AG08395 (cell line): ENCODE data around the gene LPCAT1.
"Not testable (repeated sequence)": the region's sequence is repeated elsewhere in the genome, so short reads cannot be mapped to it uniquely, and the experiment has no call there.

Experiments used
- DNase-seq: peaks from one replicate; pipeline ENCODE4 v3.0.0; 2012; ENCODE audit warnings: mixed read lengths, low spot score

LPCAT1 gene

DNA sequence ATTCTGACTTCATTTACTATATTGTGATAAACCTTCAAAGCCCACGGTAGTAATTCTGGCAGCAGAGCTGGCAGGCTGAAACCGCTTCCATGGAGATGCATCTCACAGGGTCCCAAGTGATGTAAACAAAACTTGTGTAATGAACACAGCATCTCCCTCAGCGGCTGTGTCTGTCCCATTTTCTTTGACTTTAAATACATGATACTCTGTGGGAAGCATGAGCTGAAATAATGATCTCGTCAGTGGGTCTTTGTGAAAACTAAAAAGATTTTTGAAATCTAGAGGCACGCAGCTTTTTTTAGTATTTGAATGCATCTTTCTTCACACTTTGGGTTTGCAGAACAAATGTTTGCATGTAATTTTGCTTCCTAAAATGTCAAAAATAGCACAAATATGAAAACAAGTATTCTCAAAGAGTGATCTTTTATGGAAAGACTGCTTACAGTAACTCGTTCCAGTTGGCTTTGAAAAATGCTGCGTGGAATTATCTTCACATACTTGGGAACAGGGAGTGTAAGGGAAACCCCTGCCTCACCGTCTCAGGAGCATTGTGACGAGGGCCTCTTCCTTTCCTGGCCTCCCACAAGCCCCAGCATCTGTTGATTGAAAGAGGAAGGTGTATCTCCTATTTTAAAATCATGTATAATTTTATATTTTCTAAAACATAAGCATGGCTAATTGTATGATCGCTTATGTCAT lies 18.1 kb upstream of the LPCAT1 start:
- DNase-seq: no peak

DNA sequence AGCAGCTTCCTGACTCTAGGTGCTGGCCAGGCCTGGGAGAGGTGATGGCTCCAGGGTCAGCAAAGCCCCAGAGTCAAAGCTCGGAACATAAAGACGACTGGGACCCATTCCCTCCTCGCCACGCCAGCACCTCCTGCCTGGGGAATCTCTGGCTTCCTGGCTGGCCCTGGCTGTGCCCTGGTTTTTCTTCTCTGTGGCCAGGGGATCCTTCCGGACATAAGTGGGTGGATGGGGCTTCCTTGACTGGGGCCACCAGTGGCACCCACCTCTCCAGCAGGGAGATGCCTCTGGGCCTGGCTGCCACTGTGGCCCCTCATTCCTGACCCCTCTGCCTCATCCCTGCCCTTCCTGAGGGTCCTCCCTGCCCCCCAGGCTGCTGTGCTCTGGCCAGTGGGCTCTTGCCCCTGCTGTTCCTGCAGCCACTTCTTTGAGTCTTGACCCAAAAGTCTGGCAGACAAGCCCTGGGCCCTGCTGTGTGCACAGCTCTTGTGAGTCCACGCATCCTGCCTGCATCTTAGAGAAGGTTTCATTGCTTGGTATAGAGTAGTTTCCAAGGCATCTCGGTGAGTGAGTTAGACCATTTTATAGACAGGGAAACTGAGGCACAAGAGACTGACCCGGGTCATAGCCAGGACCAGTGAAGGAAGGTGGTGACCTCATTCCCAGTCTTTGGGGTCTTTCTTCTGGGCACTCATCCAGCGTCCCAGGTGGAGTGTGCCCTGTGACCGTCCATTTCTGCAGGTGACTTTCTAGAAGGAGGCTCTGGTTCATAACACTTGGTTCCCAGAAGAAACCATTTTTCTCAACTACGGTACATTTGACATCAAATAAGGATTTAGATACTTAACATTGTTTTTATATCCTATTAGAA lies 17.3 kb upstream of the LPCAT1 start:
- no peak for DNase-seq

DNA sequence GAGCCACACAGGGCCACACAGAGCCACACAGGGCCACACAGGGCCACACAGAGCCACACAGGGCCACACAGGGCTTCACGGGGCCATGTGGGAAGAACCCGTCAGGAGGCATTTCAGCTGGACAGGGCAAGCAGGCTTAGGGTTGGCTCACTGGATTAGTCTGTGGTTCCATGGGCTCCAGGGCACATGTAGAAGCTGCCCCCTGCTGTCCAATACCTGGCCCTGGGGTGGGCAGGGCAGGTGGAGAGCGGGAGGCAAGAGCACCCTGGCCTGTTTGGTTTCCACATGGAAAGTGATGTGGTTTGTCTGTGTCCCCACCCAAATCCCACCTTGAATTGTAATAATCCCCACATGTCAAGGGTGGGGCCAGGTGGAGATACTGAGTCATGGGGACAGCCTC lies 16.4 kb upstream of the LPCAT1 start:
- no peak for DNase-seq

DNA sequence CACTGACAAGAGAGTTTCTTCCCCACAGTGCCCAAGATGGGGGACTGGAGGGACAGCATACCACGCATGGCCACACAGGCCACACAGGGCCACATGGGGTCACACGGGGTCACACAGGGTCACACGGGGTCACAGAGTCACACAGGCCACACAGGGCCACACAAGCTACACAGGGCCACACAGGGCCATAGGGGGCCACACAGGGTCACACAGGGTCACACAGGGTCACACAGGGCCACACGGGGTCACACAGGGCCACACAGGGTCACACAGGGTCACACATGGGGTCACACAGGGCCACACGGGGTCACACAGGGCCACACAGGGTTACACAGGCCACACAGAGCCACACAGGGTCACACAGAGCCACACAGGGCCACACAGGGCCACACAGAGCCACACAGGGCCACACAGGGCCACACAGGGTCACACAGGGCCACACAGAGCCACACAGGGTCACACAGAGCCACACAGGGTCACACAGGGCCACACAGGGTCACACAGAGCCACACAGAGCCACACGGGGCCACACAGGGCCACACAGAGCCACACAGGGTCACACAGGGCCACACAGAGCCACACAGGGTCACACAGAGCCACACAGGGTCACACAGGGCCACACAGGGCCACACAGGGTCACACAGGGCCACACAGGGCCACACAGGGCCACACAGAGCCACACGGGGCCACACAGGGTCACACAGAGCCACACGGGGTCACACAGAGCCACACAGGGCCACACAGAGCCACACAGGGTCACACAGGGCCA lies 15.8 kb upstream of the LPCAT1 start:
- not testable (repeated sequence) for DNase-seq

DNA sequence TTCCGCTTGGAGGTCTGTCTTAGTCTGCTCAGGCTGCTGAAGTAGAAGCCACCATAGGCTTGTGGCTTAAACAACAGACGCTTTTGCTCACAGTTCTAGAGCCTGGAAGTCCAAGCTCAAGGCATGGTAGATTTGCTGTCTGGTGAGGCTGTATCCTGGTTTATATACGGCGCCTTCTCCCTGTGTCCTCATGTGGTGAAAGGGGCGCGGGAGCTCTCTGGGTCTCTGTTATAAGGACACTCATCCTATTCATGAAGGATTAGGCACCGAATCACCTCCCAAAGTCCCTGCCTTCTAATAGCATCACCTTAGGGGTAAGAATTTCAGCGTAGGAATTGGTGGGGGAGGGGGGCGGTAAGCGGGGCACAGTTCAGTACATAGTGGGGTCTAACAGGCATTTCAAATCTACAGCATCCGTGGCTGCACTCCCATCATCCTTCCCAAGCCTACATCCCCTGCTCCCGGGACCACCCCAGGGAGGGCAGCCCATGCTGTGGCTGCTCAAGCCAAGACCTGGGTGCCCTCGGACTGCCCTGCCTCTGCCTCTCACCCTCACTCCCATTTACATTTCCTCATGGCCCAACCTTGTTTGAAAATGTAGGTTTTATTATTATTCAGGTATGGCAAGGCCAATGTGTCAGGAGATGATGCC lies 15.1 kb upstream of the LPCAT1 start:
- no peak for DNase-seq

DNA sequence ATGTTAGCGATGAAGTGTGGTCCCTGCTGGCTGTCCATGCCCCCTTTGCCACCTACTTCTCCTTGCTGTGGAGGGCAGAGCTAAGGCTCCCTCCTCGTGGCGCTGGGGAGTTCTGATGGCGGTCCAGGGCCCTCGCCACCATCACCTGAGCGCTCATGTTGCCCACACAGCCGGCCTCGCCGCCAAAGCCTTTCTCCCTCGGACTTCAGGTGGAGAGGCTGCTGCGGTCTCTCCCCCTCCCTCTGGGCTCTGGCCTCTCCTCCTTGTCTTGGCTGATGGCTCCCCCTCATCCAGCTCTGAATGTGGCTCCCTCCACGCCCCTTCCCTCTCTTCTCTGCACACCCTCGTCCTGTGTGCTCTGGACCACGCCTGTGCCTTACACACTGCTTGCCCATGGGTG lies 14.5 kb upstream of the LPCAT1 start:
- DNase-seq: no peak

DNA sequence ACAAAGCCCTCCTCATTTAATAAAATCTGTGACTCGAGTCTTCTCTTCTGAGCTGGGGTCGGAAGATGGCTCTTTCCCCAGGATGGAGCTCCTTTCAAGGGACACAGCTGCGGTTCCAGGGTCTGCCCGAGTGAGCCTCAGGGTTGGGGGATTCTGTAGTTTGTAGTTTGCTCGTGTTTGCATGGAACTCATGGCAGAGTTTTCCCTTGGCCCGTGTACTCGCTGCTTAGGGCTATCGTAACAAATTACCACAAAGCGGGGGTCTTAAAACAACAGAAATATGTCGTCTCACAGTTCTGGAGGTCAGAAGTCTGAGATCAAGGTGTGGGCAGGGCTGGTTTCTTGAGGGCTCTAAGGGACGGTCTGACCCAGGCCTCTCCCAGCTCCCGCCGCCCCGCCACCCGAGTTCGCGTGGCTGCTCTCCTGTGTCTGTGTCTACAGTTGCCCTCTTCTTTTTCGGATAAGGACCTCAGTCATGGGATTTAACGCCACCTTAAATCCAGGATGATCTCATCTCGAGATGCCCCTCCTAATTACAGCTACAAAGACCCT lies 13.9 kb upstream of the LPCAT1 start:
- no peak for DNase-seq

DNA sequence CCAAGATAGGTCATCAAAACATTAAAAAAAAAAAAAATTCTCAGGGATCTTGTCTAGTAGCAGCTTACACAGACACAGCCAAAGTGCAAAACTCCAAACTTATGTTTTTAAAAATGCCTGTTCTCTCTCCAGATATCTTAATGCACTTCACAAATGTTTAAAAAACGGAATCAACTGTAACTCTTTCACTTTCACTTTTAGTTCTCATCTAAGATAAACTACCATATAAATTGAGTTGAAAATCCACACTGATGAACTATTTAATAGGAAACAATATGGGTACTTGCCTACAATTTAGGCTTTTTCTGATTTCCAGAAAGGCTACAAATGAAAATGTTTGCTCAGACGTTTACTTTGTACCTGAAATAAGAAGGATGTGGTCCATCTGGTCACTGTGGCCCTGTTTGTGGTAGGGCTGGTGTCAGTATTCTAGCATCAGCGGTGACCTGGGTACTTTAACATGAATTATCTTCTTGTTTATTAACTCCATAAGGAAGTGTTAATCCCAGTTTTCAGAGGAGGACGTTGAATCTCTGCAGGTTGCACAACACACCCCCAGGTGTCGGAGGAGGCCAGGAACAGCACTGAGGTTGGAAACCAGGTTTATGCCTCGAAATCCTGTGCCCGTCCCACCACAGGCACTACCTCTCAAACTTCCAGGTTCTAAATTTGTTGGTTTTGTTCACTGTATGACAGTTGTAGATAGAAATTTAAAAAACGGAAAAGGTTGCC lies 13.3 kb upstream of the LPCAT1 start:
- DNase-seq: no peak

DNA sequence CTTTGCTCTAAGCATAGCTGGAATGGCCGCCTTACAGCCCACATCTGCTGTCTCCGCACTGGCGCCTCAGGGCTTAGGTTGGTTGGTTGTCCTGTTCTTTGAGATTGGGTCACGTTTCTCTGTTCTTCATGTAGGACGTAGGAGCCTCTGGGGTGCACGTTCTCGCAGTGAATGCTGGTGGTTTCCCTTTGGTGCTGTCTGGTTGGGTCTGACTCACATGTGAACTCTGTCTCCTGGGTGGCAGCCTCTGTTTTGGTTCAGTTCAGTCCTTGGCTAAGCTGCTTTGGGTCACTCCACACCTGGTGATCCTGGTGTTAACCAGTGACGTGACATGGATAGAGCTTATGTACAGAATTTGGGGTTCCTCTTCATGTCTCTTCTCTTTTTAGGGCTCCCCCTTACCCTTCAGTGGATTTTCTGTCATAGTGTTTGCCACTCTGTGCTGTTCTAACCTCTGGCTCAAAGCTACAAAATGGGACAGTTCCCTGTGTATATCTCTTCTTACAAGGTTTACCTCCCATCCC lies 12.6 kb upstream of the LPCAT1 start:
- DNase-seq: no peak

DNA sequence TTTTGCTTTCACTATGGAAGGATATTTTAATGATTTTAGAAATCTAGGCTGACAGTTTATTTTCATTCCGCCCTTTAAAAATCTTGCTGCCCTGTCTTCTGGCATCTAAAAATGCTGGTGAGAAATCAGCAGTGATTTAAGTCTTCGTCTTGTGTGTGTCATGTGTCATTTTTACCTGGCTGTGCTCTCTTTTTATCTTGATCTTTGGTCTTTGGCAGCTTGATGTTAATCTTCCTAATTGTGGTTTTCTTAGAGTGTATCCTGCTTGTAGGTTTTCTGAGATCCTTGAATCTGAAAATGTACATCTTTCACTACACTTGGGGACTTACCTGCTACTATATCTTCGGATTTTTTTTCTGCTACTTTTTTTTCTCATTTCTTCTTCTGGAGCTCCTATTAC lies 11.9 kb upstream of the LPCAT1 start:
- no peak for DNase-seq

DNA sequence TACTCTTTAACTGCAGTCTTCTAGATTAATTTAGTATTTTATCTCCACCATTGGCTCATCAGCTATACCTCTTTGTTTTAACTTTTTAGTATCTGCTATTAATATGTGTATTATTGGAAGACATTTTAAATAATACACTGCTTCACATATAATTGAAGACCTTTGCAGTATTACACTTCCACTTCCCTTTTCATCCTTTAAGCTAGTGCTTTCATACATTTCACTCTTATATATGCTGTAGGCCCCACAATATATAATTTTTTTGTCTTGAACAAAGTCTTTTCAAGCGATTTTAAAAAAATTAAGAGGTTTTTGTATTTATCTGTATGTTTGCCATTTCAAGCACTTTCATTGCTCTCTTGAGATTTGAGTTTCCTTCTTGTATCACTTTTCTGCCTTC lies 8.6 kb upstream of the LPCAT1 start:
- DNase-seq: no peak

DNA sequence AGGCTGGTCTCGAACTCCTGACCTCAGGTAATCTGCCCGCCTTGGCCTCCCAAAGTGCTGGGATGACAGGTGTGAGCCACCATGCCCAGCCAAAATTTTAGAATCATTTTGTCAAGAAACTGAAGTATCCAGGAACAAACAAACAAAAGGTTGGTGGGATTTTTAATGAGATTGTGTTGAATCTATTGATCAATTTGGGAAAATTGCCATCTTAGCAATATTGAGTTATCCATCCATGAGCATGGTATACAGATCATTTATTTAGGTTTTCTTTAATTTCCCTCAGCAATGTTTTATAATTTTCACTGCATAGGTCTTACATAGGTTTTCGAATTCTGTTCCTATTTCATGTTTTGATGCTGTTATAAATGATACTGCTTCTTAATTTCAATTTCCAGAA lies 5.7 kb upstream of the LPCAT1 start:
- DNase-seq: no peak

DNA sequence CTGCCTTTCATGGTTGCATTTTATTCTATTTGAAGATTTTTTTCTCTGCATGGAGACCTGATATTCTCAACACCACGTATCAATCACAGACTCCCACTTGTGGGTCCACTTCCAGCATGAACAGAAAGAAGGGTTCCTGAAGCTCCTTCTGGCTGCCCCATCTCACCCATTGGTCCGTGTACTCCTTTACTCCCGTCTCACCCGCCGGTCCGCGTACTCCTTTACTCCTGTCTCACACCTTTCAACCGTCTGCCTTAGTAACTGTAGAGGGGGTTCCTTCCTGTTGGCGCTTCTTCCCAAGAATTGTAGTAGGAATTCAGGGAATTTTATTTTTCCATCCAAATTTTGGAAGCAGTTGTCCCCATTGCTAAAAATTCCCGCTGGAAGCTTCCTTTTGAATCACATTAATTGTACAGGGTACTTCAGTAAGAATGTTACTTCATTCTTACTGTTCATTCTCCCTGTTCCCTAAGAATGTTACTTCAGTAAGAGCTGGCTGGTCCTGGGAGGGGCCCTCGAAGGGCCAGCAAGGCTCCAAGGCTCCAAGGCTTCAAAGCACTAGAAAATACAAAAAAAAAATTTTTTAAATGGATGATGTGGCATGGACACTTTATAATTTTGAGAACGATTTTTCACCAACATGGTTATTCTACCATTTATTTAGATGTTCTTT lies 3.9 kb upstream of the LPCAT1 start:
- no peak for DNase-seq

DNA sequence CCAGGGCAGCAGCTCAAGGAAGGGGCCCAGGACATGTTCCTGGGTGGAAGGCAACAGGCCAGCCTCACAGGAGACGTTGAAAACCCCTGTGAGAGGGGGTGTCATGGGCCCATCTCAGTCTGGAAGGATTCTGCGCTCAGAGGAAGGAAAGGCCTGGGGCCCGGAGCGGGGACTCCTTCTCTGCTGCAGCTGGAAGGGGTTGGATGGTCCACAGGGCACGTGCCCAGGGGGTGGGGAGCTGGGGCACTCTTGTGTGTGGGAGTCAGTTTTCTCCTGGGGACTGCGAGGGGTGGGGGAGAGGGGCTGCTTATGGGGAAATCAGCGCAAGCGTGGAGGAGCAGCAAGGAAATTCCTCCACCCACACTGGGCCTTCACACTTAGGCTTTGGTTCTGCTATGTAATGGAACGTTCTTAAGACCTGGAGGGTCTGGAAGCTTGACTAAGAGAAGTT lies 2.9 kb upstream of the LPCAT1 start:
- no peak for DNase-seq

DNA sequence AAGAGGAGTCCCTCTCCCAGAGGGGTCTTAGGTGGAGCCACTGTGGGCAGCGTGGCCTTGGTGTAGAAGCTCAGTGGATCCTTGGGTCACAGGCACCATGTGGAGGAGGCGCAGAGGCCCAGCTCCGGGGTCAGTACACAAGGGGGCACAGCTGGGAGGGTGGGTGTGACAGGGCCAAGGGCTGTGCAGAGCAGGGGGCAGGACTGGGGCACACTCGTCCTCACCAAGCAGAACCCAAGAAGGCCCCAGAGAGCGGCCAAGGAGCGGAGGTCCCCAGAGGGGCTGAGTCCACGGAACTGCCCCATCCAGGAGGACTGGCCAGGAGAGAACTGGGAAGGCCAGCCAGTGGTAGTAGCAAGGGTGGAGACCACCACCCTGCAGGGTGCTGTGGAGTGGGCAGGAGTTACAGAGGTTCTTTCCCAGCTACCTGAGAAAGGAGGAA lies 2.5 kb upstream of the LPCAT1 start:
- DNase-seq: no peak

DNA sequence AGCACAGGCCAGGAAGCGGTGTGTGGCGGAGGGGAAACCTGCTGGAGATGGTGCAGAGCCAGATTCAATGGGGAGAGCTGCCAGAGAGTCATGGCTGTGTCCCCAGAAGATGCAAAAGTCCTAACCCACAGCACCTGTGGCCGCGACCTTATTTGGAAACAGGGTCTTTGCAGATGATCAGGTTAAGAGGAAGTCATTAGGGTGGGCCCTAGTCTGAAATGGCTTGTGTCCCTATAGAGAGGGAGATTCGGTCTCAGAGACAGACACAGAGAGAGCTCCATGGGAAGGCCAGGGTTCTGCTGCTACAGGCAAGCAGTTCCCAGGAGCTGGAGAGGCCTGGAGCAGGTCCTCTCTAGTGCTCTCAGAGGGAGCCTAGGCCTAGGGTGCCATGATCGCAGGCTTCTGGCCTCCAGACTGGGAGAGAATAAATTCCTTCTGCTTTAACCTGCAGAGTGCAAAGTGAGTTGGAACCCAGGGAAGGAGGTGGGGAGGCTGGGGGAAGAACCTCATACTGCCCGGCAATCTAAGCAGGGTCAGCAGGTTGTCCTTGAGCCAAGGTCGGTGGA lies 1.9 kb upstream of the LPCAT1 start:
- DNase-seq: no peak

DNA sequence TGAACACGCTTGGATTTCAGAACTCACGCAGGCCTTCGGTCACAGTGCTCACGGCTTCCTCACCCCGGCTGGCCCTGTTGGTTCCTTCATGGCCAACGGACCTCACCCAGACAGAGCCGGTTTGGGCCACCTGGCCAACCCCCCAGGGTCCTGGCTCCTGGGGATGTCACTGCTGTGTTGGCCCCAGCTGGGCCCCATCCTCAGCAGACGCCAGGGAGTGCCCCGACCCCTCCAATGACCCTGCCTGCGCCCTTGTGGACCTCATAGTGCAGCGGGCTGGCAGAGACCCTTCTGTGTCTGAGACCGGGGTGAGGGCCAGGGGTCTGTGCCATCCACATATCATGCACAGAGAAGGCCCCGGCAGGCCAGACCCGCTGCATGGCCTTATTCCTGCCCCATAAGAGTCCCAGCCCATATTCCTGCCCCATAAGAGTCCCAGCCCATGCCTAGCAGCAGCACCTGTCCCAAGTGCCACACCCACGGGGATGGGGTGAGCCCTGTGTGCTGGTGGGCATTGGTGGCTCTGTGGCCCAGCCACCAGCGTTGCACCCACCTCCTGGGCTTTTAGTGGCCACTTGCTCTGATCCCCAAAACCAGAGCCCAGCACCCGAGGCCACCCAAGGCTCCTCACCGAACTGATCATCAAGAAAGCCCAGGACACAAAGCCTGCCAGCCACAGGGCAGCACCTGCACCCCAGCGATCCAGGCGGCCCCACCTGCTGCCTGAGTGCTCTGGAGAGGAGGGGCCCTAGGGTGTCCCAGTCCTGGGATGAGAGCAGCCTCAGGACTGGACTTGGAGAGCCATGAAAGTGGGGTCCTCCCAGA lies 1.3 kb upstream of the LPCAT1 start:
- DNase-seq: no peak

DNA sequence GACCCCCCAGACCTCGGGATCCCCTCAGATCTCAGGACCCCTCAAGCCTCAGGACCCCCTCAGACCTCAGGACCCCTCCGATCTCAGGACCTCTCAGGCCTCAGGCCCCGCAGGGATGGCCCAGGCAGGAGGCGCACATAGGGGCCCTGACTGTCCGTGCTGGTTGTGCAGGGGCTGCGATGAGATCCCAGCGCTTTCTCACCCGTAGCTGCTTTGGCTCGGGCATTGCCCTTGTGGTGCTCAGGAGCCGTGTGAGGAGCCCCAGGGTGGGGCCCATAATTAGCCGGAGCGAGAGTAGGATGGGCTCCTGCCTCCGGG lies 680 bp upstream of the LPCAT1 start:
- DNase-seq: no peak

DNA sequence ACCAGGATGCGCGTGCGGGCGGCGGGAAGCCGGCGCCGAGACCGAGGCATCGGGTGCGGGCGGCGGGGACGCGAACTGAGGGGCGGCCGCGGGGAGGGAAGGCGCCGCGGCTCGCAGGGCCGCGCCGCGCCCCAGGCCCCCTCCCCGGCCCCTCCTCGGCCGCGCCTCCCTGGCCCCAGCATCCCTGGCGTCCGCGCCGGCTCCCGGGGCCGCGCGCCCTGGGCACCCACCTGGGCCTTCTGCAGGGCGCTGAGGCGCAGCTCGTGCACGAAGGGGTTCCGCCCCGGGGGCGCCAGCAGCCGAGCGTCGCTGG lies 324 bp downstream of the LPCAT1 start:
- DNase-seq: no peak
